ENCODE measurements around the gene TRH. TPM values are rescaled to one million over a fixed set of nuclear protein-coding genes. Genes with fewer than 3 reads are reported as not detected.

The TRH gene
- total and polyA plus RNA-seq, 9 donors = 0.32 to 2.8 (median 0.81) TPM

GRCh38 chr3:129978123-129978522 is 3.6 kb downstream of the TRH start:
- no peak for DNase-seq
- 87 to 92% (median 87%) methylated on average over 2 of the region's 2 CpGs for WGBS, 3 donors
- no peaks in the 10 kb centered on the region for H3K9me3 ChIP-seq
- no peaks in the 10 kb centered on the region for H3K36me3 ChIP-seq
- no peak for TF ChIP-seq POLR2A (IDR thresholded peaks at IDR 0.05)
- TF ChIP-seq EP300 (IDR thresholded peaks at IDR 0.05) = no peak
- no peak for TF ChIP-seq CTCF (IDR thresholded peaks at IDR 0.05)
- intact Hi-C loops (cut with DNase I) = no loop called here
- H3K27ac ChIP-seq = no peak overlapping the region
- no peaks in the 10 kb centered on the region for H3K27me3 ChIP-seq
- H3K4me1 ChIP-seq (ENCODE audit: insufficient read depth) = peaks cover 7% of the 10 kb centered on the region
- H3K4me3 ChIP-seq = no peak overlapping the region

GRCh38 chr3:129979905-129980304 is 5.4 kb downstream of the TRH start:
- Histone ChIP-seq H3K27ac (no peak overlapping the region), H3K36me3 (no peaks in the 10 kb centered on the region), H3K9me3 (no peaks in the 10 kb centered on the region), H3K4me1 (ENCODE audit: insufficient read depth) (peaks cover 7% of the 10 kb centered on the region), H3K4me3 (no peak overlapping the region), H3K27me3 (no peaks in the 10 kb centered on the region)
- 84 to 92% (median 88%) methylated on average over 5 of the region's 5 CpGs for WGBS, 3 donors
- no peak for TF ChIP-seq CTCF (IDR thresholded peaks at IDR 0.05)
- TF ChIP-seq EP300 (IDR thresholded peaks at IDR 0.05) = no peak
- no peak for TF ChIP-seq POLR2A (IDR thresholded peaks at IDR 0.05)
- intact Hi-C loops (cut with DNase I) = no loop called here
- no peak for DNase-seq

- Histone ChIP-seq H3K27ac (no peak overlapping the region), H3K9me3 (no peaks in the 10 kb centered on the region), H3K4me1 (ENCODE audit: insufficient read depth) (no peaks in the 10 kb centered on the region), H3K36me3 (no peaks in the 10 kb centered on the region), H3K27me3 (no peaks in the 10 kb centered on the region), H3K4me3 (no peak overlapping the region)
- no peak for DNase-seq
- TF ChIP-seq EP300 (IDR thresholded peaks at IDR 0.05) (no peak), POLR2A (IDR thresholded peaks at IDR 0.05) (no peak), CTCF (IDR thresholded peaks at IDR 0.05) (no peak)
- WGBS, 3 donors = 78 to 89% (median 78%) methylated on average over 8 of the region's 8 CpGs
- intact Hi-C loops (cut with DNase I) = no loop called here
These were observed 9.0 kb downstream of the TRH start for GRCh38 chr3:129983561-129983960.

GRCh38 chr3:129984125-129984524 is 9.6 kb downstream of the TRH start:
- Histone ChIP-seq H3K9me3 (no peaks in the 10 kb centered on the region), H3K36me3 (no peaks in the 10 kb centered on the region), H3K4me3 (no peak overlapping the region), H3K27me3 (no peaks in the 10 kb centered on the region), H3K4me1 (ENCODE audit: insufficient read depth) (no peaks in the 10 kb centered on the region), H3K27ac (no peak overlapping the region)
- TF ChIP-seq EP300 (IDR thresholded peaks at IDR 0.05) = no peak
- TF ChIP-seq CTCF (IDR thresholded peaks at IDR 0.05) = no peak
- TF ChIP-seq POLR2A (IDR thresholded peaks at IDR 0.05) = no peak
- WGBS, 3 donors = 71 to 80% (median 79%) methylated on average over 2 of the region's 2 CpGs
- intact Hi-C loops (cut with DNase I) = no loop called here
- no peak for DNase-seq

- Histone ChIP-seq H3K4me1 (ENCODE audit: insufficient read depth) (no peaks in the 10 kb centered on the region), H3K36me3 (no peaks in the 10 kb centered on the region), H3K27me3 (no peaks in the 10 kb centered on the region), H3K4me3 (no peak overlapping the region), H3K9me3 (no peaks in the 10 kb centered on the region), H3K27ac (no peak overlapping the region)
- 83 to 91% (median 87%) methylated on average over 14 of the region's 14 CpGs for WGBS, 3 donors
- intact Hi-C loops (cut with DNase I) = no loop called here
- peak in 1 of 5 donors; percentile 6 for DNase-seq
- TF ChIP-seq CTCF (IDR thresholded peaks at IDR 0.05) (no peak), POLR2A (IDR thresholded peaks at IDR 0.05) (no peak), EP300 (IDR thresholded peaks at IDR 0.05) (no peak)
These were observed 10.6 kb downstream of the TRH start for GRCh38 chr3:129985113-129985512.

Data from ovary (tissue), 9 donors.